HG03354 (cell line): Measurements from ENCODE around the gene STAT4.
A peak's percentile ranks its signal among the peaks of the same experiment; 100 is the strongest.

ENCODE experiments used
- ATAC-seq: cut with Tn5 transposase; IDR thresholded peaks from one replicate; pipeline ENCODE4 v1.9.1; 2021; ENCODE audit warnings: mild to moderate bottlenecking; ENCODE audit not compliant: unreplicated experiment, poor library complexity, severe bottlenecking

The STAT4 gene

GRCh38 chr2:191150600-191151330 lies at the start of gene STAT4:
TSS of gene STAT4 (minus strand) at chr2:191150994. CDS start at chr2:191148203, 2,791 bp downstream.
- peak; percentile 91 for ATAC-seq

DNA sequence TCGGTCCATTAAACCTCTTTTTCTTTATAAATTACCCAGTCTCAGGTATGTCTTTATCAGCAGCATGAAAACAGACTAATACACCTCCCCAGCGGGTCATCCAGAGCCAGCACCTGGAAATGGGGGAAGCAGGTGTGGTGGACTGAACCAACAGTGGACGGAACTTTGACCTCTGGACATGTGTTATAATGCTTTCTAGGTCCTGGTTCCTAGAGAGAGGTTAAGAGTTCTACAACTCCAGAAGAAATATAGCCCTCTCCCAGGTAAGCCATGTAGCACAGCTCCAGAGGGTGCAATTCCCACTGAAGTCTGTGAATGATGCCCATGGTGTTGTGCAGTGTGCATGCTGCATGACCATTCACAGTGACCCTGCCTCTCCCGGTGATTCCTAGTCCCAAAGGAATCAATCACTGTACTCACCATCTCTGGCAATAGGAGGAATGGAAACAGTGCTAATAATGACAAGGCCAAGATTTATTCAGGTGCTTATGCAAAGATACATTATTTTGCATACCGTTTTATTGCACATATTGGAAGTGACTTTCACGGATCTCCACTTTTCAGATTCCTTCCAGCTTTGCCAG lies 49.2 kb upstream of the STAT4 start:
- no peak for ATAC-seq

GRCh38 chr2:191198271-191198670 lies 47.5 kb upstream of the STAT4 start:
- no peak for ATAC-seq

DNA sequence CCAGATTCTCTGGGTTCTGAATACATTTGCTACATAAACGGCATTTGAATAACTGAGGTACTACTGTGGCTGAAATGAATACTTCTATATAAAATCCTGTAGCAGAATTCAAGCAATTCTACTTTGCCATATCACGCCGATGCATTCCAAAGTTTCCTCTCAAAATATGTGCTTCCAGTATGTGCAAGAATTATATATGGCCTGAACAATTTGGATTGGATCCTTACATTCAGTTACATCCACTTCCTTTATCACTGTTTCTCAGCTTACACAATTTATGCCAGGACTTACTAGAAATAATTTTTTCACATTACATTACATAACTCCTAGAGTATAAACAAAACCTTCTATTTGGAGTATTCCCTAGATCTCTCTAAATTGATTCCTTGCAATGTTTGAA lies 46.3 kb upstream of the STAT4 start:
- ATAC-seq = no peak

DNA sequence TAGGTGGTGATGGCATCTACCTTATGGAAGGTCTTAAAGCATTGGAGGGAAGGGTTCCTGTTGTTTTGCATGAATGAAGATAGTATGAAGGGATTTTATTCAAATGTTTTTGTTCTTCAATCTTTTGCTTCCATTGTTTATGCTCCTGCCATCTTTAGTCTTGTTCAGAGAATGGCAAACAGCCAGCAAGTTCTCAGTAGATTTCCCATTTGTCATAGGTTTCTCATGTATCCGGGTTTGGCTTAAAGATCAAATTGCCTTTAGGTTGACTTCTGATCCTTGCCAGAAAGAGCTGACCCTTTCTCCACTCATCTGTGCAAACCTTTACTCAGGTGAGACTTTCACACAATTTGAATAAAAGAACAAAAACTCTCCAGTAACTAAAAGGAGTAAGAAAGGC lies 44.2 kb upstream of the STAT4 start:
- ATAC-seq = no peak

DNA sequence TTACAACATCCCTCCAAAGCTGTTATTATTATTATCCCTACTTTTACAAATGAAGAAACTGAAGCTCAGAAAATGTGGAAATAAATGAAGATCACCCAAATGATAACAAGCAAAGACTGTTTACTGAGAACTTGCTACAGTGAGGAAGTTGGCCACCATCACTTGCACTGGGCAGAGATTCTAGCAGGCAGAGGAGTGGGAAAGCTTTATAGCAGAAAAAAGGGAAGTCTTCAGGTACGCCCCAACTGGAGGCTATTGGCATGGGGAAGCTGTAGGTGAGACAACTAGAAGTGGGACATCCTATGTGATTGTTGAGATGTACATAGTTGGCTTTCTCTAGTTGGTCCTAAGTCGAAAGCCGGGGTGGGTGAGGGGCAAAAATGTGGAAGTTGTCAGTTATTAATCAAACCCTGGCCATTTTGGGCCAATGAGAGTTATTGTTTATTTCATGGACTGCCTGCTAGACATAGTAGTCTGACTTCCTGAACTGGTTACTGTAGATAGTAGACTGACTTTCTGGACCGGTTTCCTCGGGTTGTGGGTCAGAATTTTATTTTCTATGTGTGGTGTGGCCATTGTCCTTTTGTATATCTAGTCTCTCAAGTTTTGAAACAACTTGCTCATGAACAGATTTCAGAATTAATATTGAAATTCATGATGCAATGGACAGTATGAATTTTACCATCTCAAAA lies 40.2 kb upstream of the STAT4 start:
- no peak for ATAC-seq

- no peak for ATAC-seq
These were observed 39.6 kb upstream of the STAT4 start for GRCh38 chr2:191190435-191190834.

- no peak for ATAC-seq
These were observed 38.4 kb upstream of the STAT4 start for GRCh38 chr2:191189112-191189635.

DNA sequence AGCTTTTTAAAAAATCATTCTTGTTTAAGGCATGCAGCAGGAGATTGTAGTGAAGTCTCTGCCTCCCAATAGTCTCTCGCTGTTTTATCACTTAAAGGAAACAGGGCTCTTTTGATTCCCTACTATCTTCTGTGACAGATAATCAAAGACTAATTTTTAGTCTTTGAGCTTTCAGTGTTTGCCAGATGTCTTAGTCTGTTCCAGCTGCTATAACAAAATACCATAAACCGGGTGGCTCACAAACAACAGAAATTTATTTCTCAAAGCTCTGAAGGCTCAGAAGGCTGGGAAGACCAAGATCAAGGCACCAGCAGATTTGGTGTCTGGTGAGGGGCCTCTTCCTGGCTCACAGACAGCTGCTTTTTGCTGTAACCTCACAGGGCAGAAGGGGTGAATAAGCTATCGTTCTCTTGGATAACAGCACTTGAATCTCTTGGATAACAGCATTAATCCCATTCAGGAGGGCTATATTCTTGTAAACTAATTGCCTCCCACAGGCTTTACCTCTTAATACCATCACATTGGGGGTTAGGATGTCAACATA lies 37.8 kb upstream of the STAT4 start:
- no peak for ATAC-seq

- no peak for ATAC-seq
These were observed 36.5 kb upstream of the STAT4 start for GRCh38 chr2:191187105-191187829.

- ATAC-seq = no peak
These were observed 33.7 kb upstream of the STAT4 start for GRCh38 chr2:191184457-191184856.

DNA sequence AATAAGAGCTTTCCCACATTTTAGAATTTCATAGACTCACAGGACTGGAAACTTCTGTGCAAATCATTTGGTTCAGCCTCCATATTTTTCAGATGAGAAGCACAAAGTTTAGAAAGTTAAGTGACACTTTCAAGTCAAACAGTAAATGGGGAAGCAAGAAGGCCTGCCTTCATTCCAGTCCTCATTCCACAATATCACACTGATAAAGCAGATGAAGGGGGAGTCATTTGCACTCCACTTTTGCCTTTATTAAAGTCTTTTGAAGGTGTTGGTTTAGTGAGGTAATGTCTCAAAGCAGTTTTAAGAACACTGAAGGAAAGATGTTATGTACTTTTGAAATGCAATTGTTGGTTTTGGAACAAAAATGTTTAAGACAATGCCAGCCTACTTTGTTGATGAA lies 32.7 kb upstream of the STAT4 start:
- ATAC-seq = no peak

- no peak for ATAC-seq
These were observed 32.3 kb upstream of the STAT4 start for GRCh38 chr2:191183081-191183480.

DNA sequence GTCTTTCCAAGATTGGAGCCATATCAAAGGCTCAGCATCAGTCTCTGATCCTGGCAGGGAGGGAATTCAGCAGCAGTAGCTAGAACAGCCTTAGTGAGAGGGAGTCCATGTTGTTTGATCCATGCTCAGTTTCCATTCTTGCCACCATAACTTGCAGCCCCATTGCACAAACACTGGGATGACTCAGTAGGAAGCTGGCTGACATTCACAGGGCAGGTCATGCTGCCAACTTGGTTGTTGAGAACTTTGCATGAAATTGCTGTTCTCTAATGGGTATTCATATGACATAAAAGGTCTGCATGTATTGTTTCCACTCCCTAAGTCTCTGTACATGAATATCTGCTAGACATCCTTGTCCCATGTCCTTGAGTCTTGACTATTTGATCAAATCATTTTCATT lies 29.9 kb upstream of the STAT4 start:
- ATAC-seq = no peak

DNA sequence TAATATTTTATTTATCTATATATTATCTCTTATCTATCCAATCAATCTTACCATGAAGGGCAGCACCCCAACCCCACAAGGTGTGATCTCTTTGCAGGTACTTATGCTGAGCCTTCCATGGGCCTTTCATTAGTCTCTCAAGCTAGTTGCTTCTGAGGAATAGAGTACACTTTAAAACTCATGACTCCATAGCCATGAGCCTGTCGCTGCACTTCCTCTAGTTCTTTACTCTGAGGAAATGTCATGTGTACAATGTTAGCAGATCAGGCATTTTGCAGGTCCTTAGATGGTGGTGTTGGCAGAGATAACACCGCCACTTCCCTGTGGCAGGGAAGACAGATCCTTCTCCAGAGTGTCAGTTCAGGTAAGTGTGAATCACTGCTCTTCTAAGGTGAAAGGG lies 29.5 kb upstream of the STAT4 start:
- ATAC-seq = no peak

DNA sequence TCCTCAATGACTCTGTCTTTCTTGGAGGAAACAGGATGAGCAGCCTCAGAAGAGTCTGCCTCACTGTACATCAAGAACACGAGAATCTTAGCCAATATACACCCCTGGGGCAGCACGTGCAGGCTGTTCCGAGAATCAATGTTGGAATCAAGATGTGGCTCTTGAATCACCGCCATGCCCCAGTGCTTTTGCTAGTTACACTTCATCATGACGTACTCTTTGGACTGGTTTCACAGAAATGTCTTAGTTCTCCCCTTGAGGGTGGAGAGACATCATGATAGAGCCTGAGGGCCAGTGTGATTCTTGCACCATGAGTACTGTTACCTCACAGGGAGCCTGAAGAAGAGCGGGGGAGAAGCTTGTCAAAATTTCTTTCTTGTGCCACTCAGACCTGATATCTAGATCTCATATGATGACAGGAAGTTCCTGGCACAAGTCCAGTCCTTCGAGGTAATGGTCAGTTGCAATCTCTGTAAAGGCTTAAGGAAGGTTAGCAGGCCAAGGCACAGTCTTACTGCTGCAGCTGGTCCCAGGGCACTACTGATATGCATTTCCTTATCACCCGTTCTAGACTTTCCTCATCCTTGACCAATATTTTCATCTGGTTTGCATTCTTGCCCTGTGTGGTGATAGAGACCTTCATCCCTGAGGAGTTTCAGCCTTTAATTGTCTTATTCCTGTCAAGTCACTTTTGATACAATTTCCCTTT lies 28.2 kb upstream of the STAT4 start:
- no peak for ATAC-seq

- ATAC-seq = no peak
These were observed 27.2 kb upstream of the STAT4 start for GRCh38 chr2:191177751-191178736.

GRCh38 chr2:191176801-191177438 lies 26.1 kb upstream of the STAT4 start:
- ATAC-seq = peak; percentile 28
